Measurements from ENCODE around the gene REXO2. TPM values are rescaled to one million over a fixed set of nuclear protein-coding genes. Genes with fewer than 3 reads are reported as not detected.

The REXO2 gene
- total RNA-seq, 2 donors from 2014 or later, result 69.8 to 89.9 TPM

DNA sequence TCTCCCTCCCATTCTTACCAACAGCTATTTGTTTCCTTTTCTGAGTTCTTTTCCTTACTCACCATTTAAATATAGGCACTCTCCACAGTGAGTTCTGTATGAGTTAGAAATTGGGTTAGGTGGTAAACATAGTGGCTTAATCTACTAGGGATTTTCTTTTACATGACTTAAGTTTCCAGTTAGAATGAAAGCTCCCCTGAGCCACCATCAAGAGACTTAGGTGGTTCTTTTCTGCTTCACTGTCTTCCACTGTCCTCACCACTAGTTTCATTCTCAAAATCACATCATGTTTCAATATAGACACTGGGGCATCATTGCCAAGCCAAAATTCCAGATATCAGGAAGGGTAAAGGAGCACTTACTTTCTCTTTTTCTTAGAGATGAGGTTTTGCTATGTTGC is 9.0 kb upstream of the REXO2 start:
- H3K36me3 ChIP-seq (ENCODE audit: control insufficient read depth, insufficient read depth, low read length), result no peaks in the 10 kb centered on the region
- H3K4me3 ChIP-seq (ENCODE audit: low read length), result no peak overlapping the region
- H3K4me1 ChIP-seq (ENCODE audit: control insufficient read depth, insufficient read depth, low read length), result peaks cover 7% of the 10 kb centered on the region
- Mint-ChIP-seq H3K4me1 (peaks cover 17% of the 10 kb centered on the region), H3K9me3 (peaks cover 11% of the 10 kb centered on the region), H3K4me3 (no peak overlapping the region), H3K27me3 (ENCODE audit: insufficient read depth) (no peaks in the 10 kb centered on the region), H3K27ac (no peak overlapping the region), H3K36me3 (ENCODE audit: low read depth) (peaks cover 11% of the 10 kb centered on the region)
- DNase-seq, result no peak
- peaks cover 16% of the 10 kb centered on the region for H3K9me3 ChIP-seq (ENCODE audit: control insufficient read depth, low read length)
- TF ChIP-seq, protein P1, sequence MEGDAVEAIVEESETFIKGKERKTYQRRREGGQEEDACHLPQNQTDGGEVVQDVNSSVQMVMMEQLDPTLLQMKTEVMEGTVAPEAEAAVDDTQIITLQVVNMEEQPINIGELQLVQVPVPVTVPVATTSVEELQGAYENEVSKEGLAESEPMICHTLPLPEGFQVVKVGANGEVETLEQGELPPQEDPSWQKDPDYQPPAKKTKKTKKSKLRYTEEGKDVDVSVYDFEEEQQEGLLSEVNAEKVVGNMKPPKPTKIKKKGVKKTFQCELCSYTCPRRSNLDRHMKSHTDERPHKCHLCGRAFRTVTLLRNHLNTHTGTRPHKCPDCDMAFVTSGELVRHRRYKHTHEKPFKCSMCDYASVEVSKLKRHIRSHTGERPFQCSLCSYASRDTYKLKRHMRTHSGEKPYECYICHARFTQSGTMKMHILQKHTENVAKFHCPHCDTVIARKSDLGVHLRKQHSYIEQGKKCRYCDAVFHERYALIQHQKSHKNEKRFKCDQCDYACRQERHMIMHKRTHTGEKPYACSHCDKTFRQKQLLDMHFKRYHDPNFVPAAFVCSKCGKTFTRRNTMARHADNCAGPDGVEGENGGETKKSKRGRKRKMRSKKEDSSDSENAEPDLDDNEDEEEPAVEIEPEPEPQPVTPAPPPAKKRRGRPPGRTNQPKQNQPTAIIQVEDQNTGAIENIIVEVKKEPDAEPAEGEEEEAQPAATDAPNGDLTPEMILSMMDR (conservative IDR thresholded peaks at IDR 0.05), result no peak
- H3K27ac ChIP-seq (ENCODE audit: low read depth, low read length), result no peak overlapping the region
- H3K9ac ChIP-seq (ENCODE audit: extremely low read depth, low read length, poor library complexity, severe bottlenecking), result no peak overlapping the region
- no peaks in the 10 kb centered on the region for H3K27me3 ChIP-seq (ENCODE audit: control insufficient read depth, insufficient read depth, low read length, poor library complexity, severe bottlenecking)

DNA sequence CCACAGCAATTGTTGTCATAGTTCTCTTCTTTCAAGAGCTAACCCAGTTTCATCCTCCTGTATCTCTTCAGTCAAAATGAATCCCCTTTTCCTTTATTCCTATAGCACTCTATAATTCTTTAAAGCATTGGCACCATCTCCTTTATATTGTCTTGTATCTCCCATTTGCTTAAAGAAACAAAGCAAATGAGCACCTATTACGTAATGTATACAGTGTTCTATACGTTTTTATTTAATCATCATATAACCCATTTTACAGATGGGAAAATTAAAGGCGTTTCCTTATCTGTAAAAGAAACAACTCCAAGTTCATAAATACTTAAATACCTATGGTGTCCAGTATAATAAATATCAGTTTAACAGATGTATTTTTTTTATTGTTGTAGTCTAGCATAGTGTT is 6.4 kb upstream of the REXO2 start:
- H3K4me1 ChIP-seq (ENCODE audit: control insufficient read depth, insufficient read depth, low read length), result peaks cover 11% of the 10 kb centered on the region
- H3K27me3 ChIP-seq (ENCODE audit: control insufficient read depth, insufficient read depth, low read length, poor library complexity, severe bottlenecking), result no peaks in the 10 kb centered on the region
- no peak overlapping the region for H3K27ac Mint-ChIP-seq
- DNase-seq, result no peak
- no peaks in the 10 kb centered on the region for H3K27me3 Mint-ChIP-seq (ENCODE audit: insufficient read depth)
- no peak overlapping the region for H3K4me3 ChIP-seq (ENCODE audit: low read length)
- H3K27ac ChIP-seq (ENCODE audit: low read depth, low read length), result no peak overlapping the region
- H3K36me3 ChIP-seq (ENCODE audit: control insufficient read depth, insufficient read depth, low read length), result no peaks in the 10 kb centered on the region
- peaks cover 16% of the 10 kb centered on the region for H3K9me3 ChIP-seq (ENCODE audit: control insufficient read depth, low read length)
- TF ChIP-seq, protein P1 (conservative IDR thresholded peaks at IDR 0.05), result no peak
- H3K9me3 Mint-ChIP-seq, result peaks cover 11% of the 10 kb centered on the region
- WGBS, 2 experiments (ENCODE audit: insufficient coverage in 1 of 2, insufficient read length in 1 of 2), result 96 to 100% methylated on average over 2 of the region's 3 CpGs
- H3K9ac ChIP-seq (ENCODE audit: extremely low read depth, low read length, poor library complexity, severe bottlenecking), result no peak overlapping the region
- H3K4me1 Mint-ChIP-seq, result peaks cover 20% of the 10 kb centered on the region
- no peak overlapping the region for H3K4me3 Mint-ChIP-seq
- H3K36me3 Mint-ChIP-seq (ENCODE audit: low read depth), result peaks cover 11% of the 10 kb centered on the region

DNA sequence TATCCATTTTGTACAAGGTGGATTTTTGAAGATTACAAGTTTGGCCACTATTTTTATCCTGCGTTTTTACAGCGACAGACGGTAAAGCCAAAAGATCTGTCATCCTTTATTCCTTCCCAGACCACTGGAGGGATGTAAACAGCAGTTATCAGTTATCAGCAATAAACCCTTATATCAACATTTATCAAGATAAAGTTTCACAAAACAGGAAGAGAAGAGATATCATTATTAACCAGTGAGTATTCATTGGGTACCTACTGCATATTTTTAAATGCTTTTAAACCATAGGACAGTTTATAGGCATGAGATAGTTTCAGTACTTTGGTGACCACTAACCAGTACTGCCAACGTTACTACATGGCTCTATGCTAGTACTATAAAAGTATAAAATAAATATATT is 5.9 kb upstream of the REXO2 start:
- TF ChIP-seq, protein P1 (conservative IDR thresholded peaks at IDR 0.05), result peak; percentile 41

More for the DNA sequence above, 5.9 kb upstream of the REXO2 start:
- Histone ChIP-seq H3K27me3 (ENCODE audit: control insufficient read depth, insufficient read depth, low read length, poor library complexity, severe bottlenecking) (no peaks in the 10 kb centered on the region), H3K9ac (ENCODE audit: extremely low read depth, low read length, poor library complexity, severe bottlenecking) (no peak overlapping the region), H3K27ac (ENCODE audit: low read depth, low read length) (no peak overlapping the region), H3K4me1 (ENCODE audit: control insufficient read depth, insufficient read depth, low read length) (peaks cover 11% of the 10 kb centered on the region), H3K9me3 (ENCODE audit: control insufficient read depth, low read length) (peaks cover 16% of the 10 kb centered on the region), H3K4me3 (ENCODE audit: low read length) (no peak overlapping the region), H3K36me3 (ENCODE audit: control insufficient read depth, insufficient read depth, low read length) (no peaks in the 10 kb centered on the region)
- peaks cover 25% of the 10 kb centered on the region for H3K4me1 Mint-ChIP-seq
- peaks cover 11% of the 10 kb centered on the region for H3K9me3 Mint-ChIP-seq
- no peaks in the 10 kb centered on the region for H3K27me3 Mint-ChIP-seq (ENCODE audit: insufficient read depth)
- no peak for DNase-seq
- H3K27ac Mint-ChIP-seq, result no peak overlapping the region
- H3K36me3 Mint-ChIP-seq (ENCODE audit: low read depth), result peaks cover 11% of the 10 kb centered on the region
- WGBS, 2 experiments (ENCODE audit: insufficient coverage in 1 of 2, insufficient read length in 1 of 2), result 82% methylated on average over 3 of the region's 4 CpGs; no CpG with 5 or more reads in 1 of the 2 experiments
- H3K4me3 Mint-ChIP-seq, result no peak overlapping the region
